Mucosa of descending colon (tissue), 3 donors: ENCODE data around the gene RAPGEF2. TPM values are rescaled to one million over a fixed set of nuclear protein-coding genes. Genes with fewer than 3 reads are reported as not detected.
A peak's percentile ranks its signal among the peaks of the same experiment; 100 is the strongest.
"Not testable (repeated sequence)": the region's sequence is repeated elsewhere in the genome, so short reads cannot be mapped to it uniquely, and the experiment has no call there.

ENCODE experiments used
- ATAC-seq: fragments of 200-7000 bp; cut with Tn5 transposase; one replicate; pipeline ENCODE4 v1.9.1; 2020; ENCODE audit warnings: mild to moderate bottlenecking, moderate library complexity
- DNase-seq, 3 donors: peaks; one replicate each; pipeline ENCODE4 v3.0.0-alpha.2; 2020
- H3K36me3 ChIP-seq: fragments of 200-600 bp; one replicate; pipeline ENCODE4 v1.8.0; 2021; ENCODE audit warnings: low read depth, mild to moderate bottlenecking
- H3K4me1 ChIP-seq: fragments of 200-600 bp; one replicate; pipeline ENCODE4 v1.8.0; 2021; ENCODE audit warnings: low read depth, mild to moderate bottlenecking
- H3K4me3 ChIP-seq: fragments of 200-600 bp; one replicate; pipeline ENCODE4 v1.8.0; 2021; ENCODE audit warnings: mild to moderate bottlenecking
- H3K9me3 ChIP-seq: fragments of 200-600 bp; one replicate; pipeline ENCODE4 v1.8.0; 2021; ENCODE audit warnings: mild to moderate bottlenecking
- intact Hi-C, 2 donors: fragments of 100-400 bp; cut with DNase I in 1 of 2; cut with micrococcal nuclease in 1 of 2; formaldehyde crosslinking; loops; one replicate each; pipeline versions ENCODE4 v1.11.0 to v1.11.1; 2022; cut with DNase I, micrococcal nuclease
- long read RNA-seq, 2 donors: library from polyadenylated mRNA; unstranded; transcript quantifications; one replicate each; pipeline ENCODE4 v2.0.0, GENCODE V29; 2019 to 2021
- total RNA-seq, 3 donors: library from RNA; stranded (reverse); fragmentation: NEBNext Ultra II Directional in 2 of 3; extraction: Animal tissue kit (Norgen Biotek cat#: 25700) in 2 of 3; gene quantifications; one replicate each; pipeline versions ENCODE4 v1.2.1 to v1.2.4, GENCODE V29; 2021 to 2023
- TF ChIP-seq, protein P1 (sequence below): fragments of 200-600 bp; IDR thresholded peaks from one replicate; pipeline ENCODE4 v1.8.0; 2022; ENCODE audit warnings: antibody characterized with exemption, mild to moderate bottlenecking
- donor health status: DM: no; HTN: no; CAD: no; lungs with moderate emphysema.
- donor health status: DM: no; HTN: no; CAD: no.
- donor health status: DM: no; HTN: yes; CAD: no.

RAPGEF2 gene
- 10 to 100 TPM; 42.8 to 68.2 (median 55.1) TPM for total RNA-seq
- long read RNA-seq, donor 1, partial matches to known transcripts = 12 of 17 reads
- long read RNA-seq, donor 1, other reads (novel, unspliced or antisense) = 5 of 17 reads
- long read RNA-seq, donor 2, partial matches to known transcripts = 2 of 4 reads
- long read RNA-seq, donor 2, other reads (novel, unspliced or antisense) = 2 of 4 reads

DNA sequence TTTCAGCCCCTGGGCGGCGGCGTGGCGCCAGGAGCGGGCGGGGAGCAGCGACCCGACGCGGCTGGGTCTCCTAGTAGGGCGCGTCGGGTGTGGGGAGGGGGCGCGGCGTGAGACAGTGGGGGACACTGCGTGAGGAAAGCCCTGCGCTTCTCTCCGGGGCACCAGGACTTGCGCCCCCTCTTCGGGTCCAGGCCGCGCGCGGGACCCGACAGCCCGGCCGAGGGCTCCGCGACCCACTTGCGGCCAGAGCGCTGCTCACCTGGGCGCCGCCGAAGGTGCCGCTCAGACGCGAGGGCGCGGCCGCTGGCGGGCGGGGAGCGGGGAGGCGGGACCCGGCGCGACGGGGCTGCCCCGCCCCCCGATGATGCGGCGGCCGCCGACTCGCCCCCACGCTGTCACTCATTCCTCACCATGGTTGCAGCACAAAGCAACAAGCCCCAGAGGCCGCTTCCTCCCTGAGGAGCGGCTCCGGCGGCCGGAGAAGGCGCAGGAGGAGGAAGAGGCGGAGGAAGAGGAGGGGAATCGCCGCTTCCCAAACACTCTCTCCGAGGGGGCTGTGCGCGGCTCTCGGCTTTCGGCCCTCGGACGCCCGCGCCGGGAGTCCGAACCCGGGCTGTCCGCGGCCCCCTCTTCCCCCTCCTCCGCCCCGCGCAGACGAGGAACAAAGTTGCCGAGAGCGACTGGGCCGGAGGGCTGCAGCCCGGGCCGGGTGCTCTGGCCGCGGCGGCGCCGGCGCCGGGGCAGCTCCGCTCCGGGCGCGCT is at the start of gene RAPGEF2:
Gene RAPGEF2, plus strand, starts transcription at position 458 of the 762 bp plus-strand sequence. CDS start 1,084 bp downstream, outside the sequence.
- ATAC-seq (peak; percentile 96), DNase-seq (peak; percentile 92 to 94 (median 93))
- peak within 1 kb of the TSS; percentile 79 for H3K4me3 ChIP-seq
- TF ChIP-seq, protein P1, sequence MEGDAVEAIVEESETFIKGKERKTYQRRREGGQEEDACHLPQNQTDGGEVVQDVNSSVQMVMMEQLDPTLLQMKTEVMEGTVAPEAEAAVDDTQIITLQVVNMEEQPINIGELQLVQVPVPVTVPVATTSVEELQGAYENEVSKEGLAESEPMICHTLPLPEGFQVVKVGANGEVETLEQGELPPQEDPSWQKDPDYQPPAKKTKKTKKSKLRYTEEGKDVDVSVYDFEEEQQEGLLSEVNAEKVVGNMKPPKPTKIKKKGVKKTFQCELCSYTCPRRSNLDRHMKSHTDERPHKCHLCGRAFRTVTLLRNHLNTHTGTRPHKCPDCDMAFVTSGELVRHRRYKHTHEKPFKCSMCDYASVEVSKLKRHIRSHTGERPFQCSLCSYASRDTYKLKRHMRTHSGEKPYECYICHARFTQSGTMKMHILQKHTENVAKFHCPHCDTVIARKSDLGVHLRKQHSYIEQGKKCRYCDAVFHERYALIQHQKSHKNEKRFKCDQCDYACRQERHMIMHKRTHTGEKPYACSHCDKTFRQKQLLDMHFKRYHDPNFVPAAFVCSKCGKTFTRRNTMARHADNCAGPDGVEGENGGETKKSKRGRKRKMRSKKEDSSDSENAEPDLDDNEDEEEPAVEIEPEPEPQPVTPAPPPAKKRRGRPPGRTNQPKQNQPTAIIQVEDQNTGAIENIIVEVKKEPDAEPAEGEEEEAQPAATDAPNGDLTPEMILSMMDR = no peak
- intact Hi-C loops = no loop called here
- no peaks in the 10 kb centered on the region for H3K36me3 ChIP-seq
- no peaks in the 10 kb centered on the region for H3K9me3 ChIP-seq
- H3K4me1 ChIP-seq = peaks cover 22% of the 10 kb centered on the region

DNA sequence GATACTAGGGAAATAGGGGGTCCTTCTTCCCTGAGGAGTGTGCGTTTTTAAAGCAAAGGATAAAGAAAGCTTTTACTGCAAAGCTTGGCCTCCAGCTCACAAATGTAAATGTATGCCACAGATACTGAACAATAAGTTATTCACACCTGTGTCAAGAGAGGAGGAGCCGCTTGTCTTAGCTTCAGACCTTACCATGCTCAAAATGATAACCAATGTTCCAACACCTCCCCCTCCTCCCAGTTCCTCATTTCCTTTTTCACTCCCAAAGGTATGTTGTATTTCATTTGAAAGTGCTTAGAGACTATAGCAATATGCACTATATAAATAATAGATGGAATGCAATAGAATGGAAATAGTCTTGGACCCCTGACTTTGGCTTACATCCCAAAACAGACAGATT is 47.0 kb upstream of the RAPGEF2 start:
- no peaks in the 10 kb centered on the region for H3K4me1 ChIP-seq
- no peak overlapping the region for H3K4me3 ChIP-seq
- H3K36me3 ChIP-seq = no peaks in the 10 kb centered on the region
- DNase-seq = no peak
- TF ChIP-seq, protein P1 = no peak
- no peaks in the 10 kb centered on the region for H3K9me3 ChIP-seq
- intact Hi-C loops = no loop called here
- no peak for ATAC-seq

- ATAC-seq (no peak), DNase-seq (no peak)
- no peaks in the 10 kb centered on the region for H3K36me3 ChIP-seq
- intact Hi-C loops = no loop called here
- no peaks in the 10 kb centered on the region for H3K9me3 ChIP-seq
- H3K4me3 ChIP-seq = no peak overlapping the region
- TF ChIP-seq, protein P1 = no peak
- H3K4me1 ChIP-seq = no peaks in the 10 kb centered on the region
Observed at GRCh38 chr4:159060161-159060560, 42.7 kb upstream of the RAPGEF2 start.

GRCh38 chr4:159062381-159062780 is 40.5 kb upstream of the RAPGEF2 start:
- no peak for ATAC-seq

GRCh38 chr4:159065513-159066240 is 37.2 kb upstream of the RAPGEF2 start:
- no peak for ATAC-seq

More at GRCh38 chr4:159062381-159062780, 40.5 kb upstream of the RAPGEF2 start:
- no peaks in the 10 kb centered on the region for H3K9me3 ChIP-seq
- no peaks in the 10 kb centered on the region for H3K4me1 ChIP-seq
- H3K4me3 ChIP-seq = no peak overlapping the region
- DNase-seq = no peak
- intact Hi-C loops = no loop called here
- no peaks in the 10 kb centered on the region for H3K36me3 ChIP-seq
- TF ChIP-seq, protein P1 = no peak

GRCh38 chr4:159068139-159068538 is 34.7 kb upstream of the RAPGEF2 start:
- DNase-seq, H3K4me3 ChIP-seq, H3K36me3 ChIP-seq, H3K9me3 ChIP-seq, ATAC-seq, H3K4me1 ChIP-seq, intact Hi-C loops: not testable (repeated sequence)

More at GRCh38 chr4:159065513-159066240, 37.2 kb upstream of the RAPGEF2 start:
- DNase-seq = no peak
- Histone ChIP-seq H3K4me1 (no peaks in the 10 kb centered on the region), H3K9me3 (no peaks in the 10 kb centered on the region), H3K36me3 (no peaks in the 10 kb centered on the region), H3K4me3 (no peak overlapping the region)
- intact Hi-C loops = no loop called here
- TF ChIP-seq, protein P1 = no peak
